Fibroblast of villous mesenchyme (primary cell): ENCODE data around the gene MDFI. TPM values are rescaled to one million over a fixed set of nuclear protein-coding genes. Genes with fewer than 3 reads are reported as not detected.
A peak's percentile ranks its signal among the peaks of the same experiment; 100 is the strongest.

Experiments used
- DNase-seq: peaks from one replicate; pipeline ENCODE4 v3.0.0-alpha.2; 2010; ENCODE audit warnings: low read depth
- H3K4me3 ChIP-seq: 2 replicates; pipeline ENCODE4 v1.5.1; 2011; ENCODE audit warnings: low read depth, mild to moderate bottlenecking, low read length
- CTCF ChIP-seq: IDR thresholded peaks from 2 replicates; pipeline ENCODE4 v1.5.1; 2012; ENCODE audit warnings: low read depth, mild to moderate bottlenecking, low read length; ENCODE audit not compliant: insufficient read depth
- total RNA-seq: library from RNA; depleted of rRNA; stranded (reverse); fragments of >200 nt; gene quantifications from 2 replicates; pipeline ENCODE4 v1.2.3, GENCODE V29; 2012

MDFI gene
- total RNA-seq, 1 donor, result not detected

GRCh38 chr6:41629128-41629527 is 9.1 kb upstream of the MDFI start:
- H3K4me3 ChIP-seq, result no peak overlapping the region
- TF ChIP-seq CTCF, result no peak
- no peak for DNase-seq

GRCh38 chr6:41630069-41630468 is 8.2 kb upstream of the MDFI start:
- DNase-seq, result no peak
- H3K4me3 ChIP-seq, result no peak overlapping the region
- TF ChIP-seq CTCF, result no peak

- TF ChIP-seq CTCF, result no peak
Measured at GRCh38 chr6:41630946-41631345, 7.3 kb upstream of the MDFI start.

GRCh38 chr6:41633056-41633634 is 5.1 kb upstream of the MDFI start:
- DNase-seq, result no peak
- no peak overlapping the region for H3K4me3 ChIP-seq
- TF ChIP-seq CTCF, result no peak

More at GRCh38 chr6:41630946-41631345, 7.3 kb upstream of the MDFI start:
- no peak for DNase-seq
- no peak overlapping the region for H3K4me3 ChIP-seq

- TF ChIP-seq CTCF, result no peak
- peak; percentile 24 for DNase-seq
- H3K4me3 ChIP-seq, result no peak overlapping the region
Measured at GRCh38 chr6:41634657-41635056, 3.6 kb upstream of the MDFI start.

- no peak for TF ChIP-seq CTCF
- no peak for DNase-seq
- H3K4me3 ChIP-seq, result no peak overlapping the region
Measured at GRCh38 chr6:41635365-41635764, 2.9 kb upstream of the MDFI start.

- no peak for DNase-seq
- TF ChIP-seq CTCF, result no peak
Measured at GRCh38 chr6:41636833-41637193, 1.5 kb upstream of the MDFI start.

More at GRCh38 chr6:41636833-41637193, 1.5 kb upstream of the MDFI start:
- H3K4me3 ChIP-seq, result no peak overlapping the region
